Measurements from ENCODE around the gene ANKRD17. TPM values are rescaled to one million over a fixed set of nuclear protein-coding genes. Genes with fewer than 3 reads are reported as not detected.

Gene ANKRD17
- polyA plus RNA-seq, 1 donor from 2014 or later, result 30.4 TPM

- no peaks in the 10 kb centered on the region for H3K27me3 ChIP-seq (ENCODE audit: insufficient read depth, low read depth, low read length)
- no peak overlapping the region for H2AFZ ChIP-seq (ENCODE audit: low read depth, low read length)
- H3K9me3 ChIP-seq (ENCODE audit: low read length), result no peaks in the 10 kb centered on the region
- H4K20me1 ChIP-seq (ENCODE audit: insufficient read depth), result no peaks in the 10 kb centered on the region
- no peak overlapping the region for H3K4me3 ChIP-seq (ENCODE audit: low read length)
- no peaks in the 10 kb centered on the region for H3F3A ChIP-seq (ENCODE audit: insufficient read depth, low read length, poor library complexity, severe bottlenecking)
- no peak overlapping the region for H3K9ac ChIP-seq (ENCODE audit: low read length)
- H3K9me2 ChIP-seq (ENCODE audit: insufficient read depth, low read length), result no peaks in the 10 kb centered on the region
- H3K36me3 ChIP-seq (ENCODE audit: insufficient read depth, low read length), result no peaks in the 10 kb centered on the region
- TF ChIP-seq TAF1 (IDR thresholded peaks at IDR 0.05; ENCODE audit: low read depth), result no peak
- H3K27ac ChIP-seq (ENCODE audit: low read length), result no peak overlapping the region
- no peaks in the 10 kb centered on the region for H3K79me2 ChIP-seq (replicated peaks; ENCODE audit: insufficient read depth, low read length)
- no peak overlapping the region for H3K4me2 ChIP-seq (ENCODE audit: low read length)
Measured at GRCh38 chr4:73152893-73153292, 105.7 kb downstream of the ANKRD17 start.

- Histone ChIP-seq H3K27me3 (ENCODE audit: insufficient read depth, low read depth, low read length) (no peaks in the 10 kb centered on the region), H3K27ac (ENCODE audit: low read length) (no peak overlapping the region), H3K36me3 (ENCODE audit: insufficient read depth, low read length) (peaks cover 4% of the 10 kb centered on the region), H3K9ac (ENCODE audit: low read length) (no peak overlapping the region), H3K4me2 (ENCODE audit: low read length) (no peak overlapping the region), H3K4me3 (ENCODE audit: low read length) (no peak overlapping the region), H3K9me2 (ENCODE audit: insufficient read depth, low read length) (no peaks in the 10 kb centered on the region), H2AFZ (ENCODE audit: low read depth, low read length) (no peak overlapping the region), H3K9me3 (ENCODE audit: low read length) (no peaks in the 10 kb centered on the region), H3K79me2 (replicated peaks; ENCODE audit: insufficient read depth, low read length) (no peaks in the 10 kb centered on the region), H3F3A (ENCODE audit: insufficient read depth, low read length, poor library complexity, severe bottlenecking) (no peaks in the 10 kb centered on the region), H4K20me1 (ENCODE audit: insufficient read depth) (no peaks in the 10 kb centered on the region)
- TF ChIP-seq EZH2 (IDR thresholded peaks at IDR 0.05; ENCODE audit: borderline replicate concordance, insufficient read depth, low read length, poor library complexity, severe bottlenecking) (no peak), RAD21 (conservative IDR thresholded peaks at IDR 0.05) (no peak), SMC3 (conservative IDR thresholded peaks at IDR 0.05; ENCODE audit: poor library complexity) (no peak), POLR2AphosphoS5 (IDR thresholded peaks at IDR 0.05) (no peak), MXI1 (conservative IDR thresholded peaks at IDR 0.05; ENCODE audit: poor library complexity, severe bottlenecking) (no peak), TAF1 (IDR thresholded peaks at IDR 0.05; ENCODE audit: low read depth) (no peak), REST (IDR thresholded peaks at IDR 0.05; ENCODE audit: borderline replicate concordance) (no peak), EP300 (conservative IDR thresholded peaks at IDR 0.05; ENCODE audit: poor library complexity, severe bottlenecking) (no peak), CTCF (IDR thresholded peaks at IDR 0.05; ENCODE audit: poor library complexity, severe bottlenecking) (no peak)
Measured at GRCh38 chr4:73142995-73143547, 115.5 kb downstream of the ANKRD17 start.

- H3K9me3 ChIP-seq (ENCODE audit: low read length), result no peaks in the 10 kb centered on the region
- TF ChIP-seq CTCF (IDR thresholded peaks at IDR 0.05; ENCODE audit: poor library complexity, severe bottlenecking), result no peak
- no peak for TF ChIP-seq EZH2 (IDR thresholded peaks at IDR 0.05; ENCODE audit: borderline replicate concordance, insufficient read depth, low read length, poor library complexity, severe bottlenecking)
- TF ChIP-seq MXI1 (conservative IDR thresholded peaks at IDR 0.05; ENCODE audit: poor library complexity, severe bottlenecking), result no peak
- TF ChIP-seq REST (IDR thresholded peaks at IDR 0.05; ENCODE audit: borderline replicate concordance), result no peak
- TF ChIP-seq TAF1 (IDR thresholded peaks at IDR 0.05; ENCODE audit: low read depth), result no peak
- no peak for TF ChIP-seq EP300 (conservative IDR thresholded peaks at IDR 0.05; ENCODE audit: poor library complexity, severe bottlenecking)
- no peak for TF ChIP-seq POLR2AphosphoS5 (IDR thresholded peaks at IDR 0.05)
- no peak overlapping the region for H3K9ac ChIP-seq (ENCODE audit: low read length)
- no peaks in the 10 kb centered on the region for H3K27me3 ChIP-seq (ENCODE audit: insufficient read depth, low read depth, low read length)
- H3K36me3 ChIP-seq (ENCODE audit: insufficient read depth, low read length), result peaks cover 5% of the 10 kb centered on the region
- no peaks in the 10 kb centered on the region for H4K20me1 ChIP-seq (ENCODE audit: insufficient read depth)
- no peaks in the 10 kb centered on the region for H3F3A ChIP-seq (ENCODE audit: insufficient read depth, low read length, poor library complexity, severe bottlenecking)
- no peak overlapping the region for H3K27ac ChIP-seq (ENCODE audit: low read length)
- H3K79me2 ChIP-seq (replicated peaks; ENCODE audit: insufficient read depth, low read length), result no peaks in the 10 kb centered on the region
- no peaks in the 10 kb centered on the region for H3K9me2 ChIP-seq (ENCODE audit: insufficient read depth, low read length)
- H3K4me2 ChIP-seq (ENCODE audit: low read length), result no peak overlapping the region
- H3K4me3 ChIP-seq (ENCODE audit: low read length), result no peak overlapping the region
- no peak overlapping the region for H2AFZ ChIP-seq (ENCODE audit: low read depth, low read length)
Measured at GRCh38 chr4:73139991-73140390, 118.6 kb downstream of the ANKRD17 start.
